GM20000 (cell line): ENCODE data around the gene RSPH6A.

Experiments
- DNase-seq: peaks from one replicate; pipeline ENCODE4 v3.0.0; 2012; ENCODE audit warnings: low spot score
- TF ChIP-seq, protein P1 (sequence below): IDR thresholded peaks from 2 replicates; pipeline ENCODE4 v1.5.1; 2012; ENCODE audit warnings: mild to moderate bottlenecking, control low read depth; ENCODE audit errors: extremely low read depth, missing control alignments

Gene RSPH6A

DNA sequence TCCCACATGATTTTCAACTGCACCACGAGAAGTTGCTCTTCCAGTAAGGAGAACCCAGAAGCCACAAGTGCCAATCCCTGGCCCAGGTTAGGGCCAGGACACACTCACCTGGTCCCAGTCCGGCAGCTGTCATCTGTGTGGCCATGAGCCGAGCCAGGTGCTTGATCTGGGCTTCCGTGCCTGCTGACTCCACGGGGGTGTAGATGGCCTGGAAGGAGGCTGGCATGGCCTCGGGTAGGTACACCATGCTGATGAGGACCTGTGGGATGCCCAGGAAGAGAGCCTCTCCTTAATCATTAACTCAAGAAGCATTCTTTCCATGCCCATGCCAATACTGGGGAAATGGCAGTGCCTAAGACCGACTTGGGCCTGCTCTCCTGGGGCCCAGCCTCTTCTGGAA lies 19.9 kb upstream of the RSPH6A start:
- TF ChIP-seq, protein P1, sequence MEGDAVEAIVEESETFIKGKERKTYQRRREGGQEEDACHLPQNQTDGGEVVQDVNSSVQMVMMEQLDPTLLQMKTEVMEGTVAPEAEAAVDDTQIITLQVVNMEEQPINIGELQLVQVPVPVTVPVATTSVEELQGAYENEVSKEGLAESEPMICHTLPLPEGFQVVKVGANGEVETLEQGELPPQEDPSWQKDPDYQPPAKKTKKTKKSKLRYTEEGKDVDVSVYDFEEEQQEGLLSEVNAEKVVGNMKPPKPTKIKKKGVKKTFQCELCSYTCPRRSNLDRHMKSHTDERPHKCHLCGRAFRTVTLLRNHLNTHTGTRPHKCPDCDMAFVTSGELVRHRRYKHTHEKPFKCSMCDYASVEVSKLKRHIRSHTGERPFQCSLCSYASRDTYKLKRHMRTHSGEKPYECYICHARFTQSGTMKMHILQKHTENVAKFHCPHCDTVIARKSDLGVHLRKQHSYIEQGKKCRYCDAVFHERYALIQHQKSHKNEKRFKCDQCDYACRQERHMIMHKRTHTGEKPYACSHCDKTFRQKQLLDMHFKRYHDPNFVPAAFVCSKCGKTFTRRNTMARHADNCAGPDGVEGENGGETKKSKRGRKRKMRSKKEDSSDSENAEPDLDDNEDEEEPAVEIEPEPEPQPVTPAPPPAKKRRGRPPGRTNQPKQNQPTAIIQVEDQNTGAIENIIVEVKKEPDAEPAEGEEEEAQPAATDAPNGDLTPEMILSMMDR: no peak
- no peak for DNase-seq

DNA sequence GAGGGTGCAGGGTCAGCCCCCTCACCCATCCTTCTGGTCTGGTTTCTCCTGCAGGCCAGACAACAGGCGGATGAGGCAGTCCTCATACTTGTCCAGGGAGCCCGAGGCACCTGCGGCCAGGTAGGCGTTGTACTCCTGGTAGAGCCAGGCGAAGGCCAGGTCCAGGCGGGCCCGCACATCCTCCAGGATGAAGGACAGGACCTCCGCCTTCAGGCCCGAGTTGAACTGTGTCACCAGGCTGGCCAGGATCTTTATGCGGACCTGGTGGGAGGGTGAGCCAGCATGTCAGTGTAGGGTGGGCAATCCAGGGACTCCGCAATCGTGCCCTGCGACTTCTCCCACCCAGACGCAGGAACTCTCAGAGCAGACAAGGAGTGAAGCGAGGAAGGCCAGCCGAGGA lies 13.8 kb upstream of the RSPH6A start:
- no peak for DNase-seq
- TF ChIP-seq, protein P1: no peak

DNA sequence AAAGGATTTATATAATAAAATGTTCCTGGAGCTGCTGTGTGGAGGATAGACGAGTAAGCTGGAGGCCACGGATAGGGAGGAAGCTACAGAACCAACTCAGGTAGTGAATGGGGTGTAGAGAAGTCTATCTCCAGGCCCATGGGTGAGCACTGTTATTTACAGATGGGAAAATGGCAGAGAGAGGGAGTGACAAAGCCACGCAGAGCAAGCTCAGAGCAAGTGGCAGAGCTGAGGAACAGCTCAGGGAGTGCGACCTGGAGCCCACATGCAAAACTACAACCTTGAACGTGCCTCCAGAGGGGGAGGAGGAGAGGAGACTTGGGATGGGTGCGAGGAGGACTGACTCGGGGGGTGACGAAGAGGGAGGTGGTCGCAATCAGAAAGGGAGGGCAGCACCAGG lies 13.4 kb upstream of the RSPH6A start:
- TF ChIP-seq, protein P1: no peak

DNA sequence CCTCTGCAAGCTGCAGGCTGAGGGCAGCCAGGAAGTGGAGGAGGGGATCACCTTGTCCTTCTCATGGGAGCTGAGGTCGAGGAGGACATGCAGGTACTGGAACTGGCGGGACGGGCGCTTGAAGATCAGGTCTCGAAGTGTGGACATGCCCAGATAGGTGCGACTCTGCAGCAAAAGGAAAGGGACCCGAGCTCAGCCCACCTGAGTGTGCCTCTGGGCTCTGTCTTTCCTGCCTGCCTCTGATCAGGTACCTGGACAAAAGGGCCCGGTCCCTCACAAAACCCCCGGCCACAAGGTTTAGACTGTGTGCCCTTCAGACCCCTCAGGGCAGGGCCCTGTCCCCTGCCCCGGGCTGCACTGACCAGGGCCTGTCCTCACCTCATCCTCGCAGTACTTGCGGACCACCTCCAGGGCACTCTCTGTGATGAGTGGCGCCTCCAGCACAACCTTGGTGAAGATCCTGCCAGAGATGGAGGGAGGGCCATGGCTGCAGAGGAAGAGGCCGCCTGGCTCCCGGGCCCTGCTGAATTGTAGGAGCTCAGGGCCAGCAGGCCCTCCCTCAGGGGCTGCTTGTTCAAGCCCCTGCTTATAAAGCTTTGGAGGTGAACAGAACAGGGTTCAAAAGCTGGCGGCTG lies 12.5 kb upstream of the RSPH6A start:
- TF ChIP-seq, protein P1: no peak
- DNase-seq: no peak

More for the DNA sequence above, 13.4 kb upstream of the RSPH6A start:
- DNase-seq: no peak

DNA sequence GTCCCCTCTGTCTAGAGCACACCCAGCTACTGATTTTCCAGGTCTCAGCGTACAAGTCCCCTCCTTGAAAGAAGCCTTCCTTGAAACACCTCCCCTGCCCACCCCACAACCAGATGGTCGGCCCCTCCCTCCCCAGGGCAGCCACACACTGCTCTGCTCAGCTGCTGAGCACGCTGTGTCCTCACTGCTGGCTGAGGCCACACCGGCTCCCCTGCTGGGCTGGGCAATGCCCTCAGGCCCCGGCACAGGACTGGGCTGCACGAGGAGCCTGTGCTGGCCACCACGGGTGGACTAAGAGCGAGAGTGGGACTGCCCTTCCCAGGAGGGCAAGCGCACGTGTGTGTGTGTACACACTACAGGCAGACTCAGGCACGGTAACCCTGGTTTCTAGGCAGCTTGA lies 11.8 kb upstream of the RSPH6A start:
- no peak for DNase-seq

DNA sequence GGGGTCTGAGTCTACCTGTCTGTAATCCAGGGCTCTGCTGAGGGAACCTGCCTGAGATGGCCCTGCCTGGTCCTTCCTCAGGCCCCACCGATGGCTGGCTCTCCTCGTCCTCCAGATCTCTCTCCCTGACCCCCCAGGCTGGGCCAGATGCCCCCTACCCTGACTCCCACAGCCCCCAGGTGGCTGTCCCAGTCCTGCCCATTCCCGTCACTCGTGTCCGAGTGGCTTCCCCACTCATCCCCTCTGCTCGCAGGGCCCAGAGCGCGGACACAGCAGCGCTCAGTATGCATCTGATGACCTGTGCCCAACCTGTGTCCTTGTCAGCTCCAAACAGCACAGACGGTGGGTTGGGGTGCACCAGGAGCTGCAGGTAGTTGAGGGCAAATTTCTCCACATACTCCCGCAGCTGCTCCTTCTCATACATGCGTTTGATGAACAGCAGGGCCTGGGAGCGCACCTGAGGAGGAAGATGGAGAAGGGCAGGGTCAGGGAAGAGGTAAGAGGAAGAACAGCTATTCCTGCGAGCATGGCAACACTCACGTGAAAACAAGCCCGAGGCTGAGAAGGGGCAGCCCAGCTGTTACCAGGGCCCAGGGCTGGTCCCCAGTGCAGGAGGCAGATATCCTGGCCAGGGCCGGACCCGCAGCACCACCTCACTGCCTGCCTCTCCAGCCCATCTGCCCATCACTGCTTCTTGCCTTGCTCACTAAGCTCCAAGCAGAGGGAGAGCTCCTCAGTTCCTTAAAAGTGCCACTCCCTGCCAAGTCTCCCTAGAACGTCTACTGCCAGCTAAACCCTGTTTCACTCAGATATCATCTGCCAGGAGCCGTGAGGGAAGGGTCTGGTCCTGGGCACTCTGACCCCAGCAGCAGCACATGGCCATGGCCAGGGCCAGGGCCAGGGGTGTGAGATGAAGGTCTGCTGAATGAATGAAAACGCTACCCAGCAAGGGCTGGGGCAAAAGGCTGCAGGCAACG lies 11.1 kb upstream of the RSPH6A start:
- TF ChIP-seq, protein P1: no peak
- DNase-seq: no peak

More for the DNA sequence above, 11.8 kb upstream of the RSPH6A start:
- TF ChIP-seq, protein P1: no peak

DNA sequence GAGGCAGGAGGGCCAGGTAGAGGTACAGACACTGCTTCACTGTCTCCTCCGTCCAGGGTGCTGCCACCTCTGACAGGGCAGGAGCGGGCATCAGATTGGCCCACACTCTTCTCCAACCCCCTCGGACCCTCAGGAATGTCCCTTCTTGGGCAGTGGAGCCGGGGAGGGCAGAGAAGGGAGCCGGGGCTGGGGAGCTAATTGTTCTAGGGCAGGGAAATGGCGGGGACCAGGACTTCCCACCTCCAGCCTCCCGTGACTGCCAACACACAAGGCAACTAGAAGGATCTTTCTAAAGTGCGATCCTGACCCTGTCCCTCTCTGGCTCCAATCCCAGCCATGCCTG lies 10.1 kb upstream of the RSPH6A start:
- DNase-seq: no peak
- TF ChIP-seq, protein P1: no peak
